ENCODE measurements around the gene KREMEN2. TPM values are rescaled to one million over a fixed set of nuclear protein-coding genes. Genes with fewer than 3 reads are reported as not detected.

KREMEN2 gene
- total and polyA plus RNA-seq, 9 of the 15 experiments (the other 6 are each of a cell fraction or from before 2014, with no cell fraction given), result 0.04 to 7.7 (median 1.5) TPM; not detected in 1

GRCh38 chr16:2926650-2926999, 37.5 kb upstream of the KREMEN2 start (continued):
- peak; percentile 55; the same call in 1 of the 2 replicates for TF ChIP-seq ZNF316 (IDR thresholded peaks at IDR 0.05)
- TF ChIP-seq ZBTB17 (CRISPR knock-in tag; IDR thresholded peaks at IDR 0.05), result no peak
- no peak for TF ChIP-seq LCOR (CRISPR knock-in tag; IDR thresholded peaks at IDR 0.05)
- peak in 1 of 2 experiments; percentile 15; a peak in 1 of 4 replicates for TF ChIP-seq NRF1 (conservative IDR thresholded peaks at IDR 0.05 in 1 of 2, IDR thresholded peaks at IDR 0.05 in 1 of 2)

DNA sequence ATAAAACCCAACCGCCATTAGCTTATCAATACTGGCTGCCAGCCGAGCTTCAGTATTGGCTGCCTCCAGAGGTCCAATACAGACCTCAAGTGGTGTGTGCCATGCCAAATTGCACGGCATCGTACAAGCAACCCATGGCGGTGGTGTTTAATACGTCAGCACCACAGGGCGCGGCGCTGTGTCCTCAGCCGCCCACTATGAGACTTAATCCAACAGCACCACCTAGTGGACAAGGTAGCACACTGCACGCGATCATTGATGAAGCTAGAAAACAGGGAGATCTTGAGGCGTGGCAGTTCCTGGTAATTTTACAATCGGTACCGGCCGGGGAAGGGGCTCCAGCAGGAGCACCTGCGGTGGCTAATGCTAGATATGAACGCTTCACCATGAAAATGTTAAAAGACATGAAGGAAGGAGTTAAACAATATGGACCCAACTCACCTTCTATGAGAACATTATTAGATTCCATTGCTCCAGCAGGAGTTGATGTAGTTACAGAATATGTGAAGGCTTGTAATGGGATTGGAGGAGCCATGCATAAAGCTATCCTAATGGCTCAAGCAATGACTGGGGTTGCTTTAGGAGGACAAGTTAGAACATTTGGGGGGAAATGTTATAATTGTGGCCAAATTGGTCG, 36.9 kb upstream of the KREMEN2 start:
- ChIA-PET CTCF (ENCODE audit: low intra/inter-chr PET ratio) (interaction anchor here (1.1 to 2.2 kb wide), 3 partner anchors 53 to 732 kb away, joined by 3 to 17 read pairs (median 12); no protein-coding TSS in a partner anchor), POLR2A (interaction anchor here (0.7 to 1.0 kb wide), 3 partner anchors 13 to 124 kb away, joined by 3 read pairs; partner anchors contain the start of gene FLYWCH1)
- Histone ChIP-seq H3K79me2 (ENCODE audit: control insufficient read depth, insufficient read depth, low read length) (no peaks in the 10 kb centered on the region), H3K36me3 (ENCODE audit: control insufficient read depth, insufficient read depth, low read length) (peaks cover 19% of the 10 kb centered on the region; the same call in 1 of the 3 replicates), H3K4me1 (replicated peaks in 1 of 2; ENCODE audit: control insufficient read depth in 2 of 2, insufficient read depth in 2 of 2, low read length in 2 of 2) (peaks cover 3 to 22% of the 10 kb centered on the region in 2 experiments; a peak in 3 of 5 replicates), H3K27ac (ENCODE audit: extremely low read depth, low read depth, low read length) (no peak overlapping the region), H4K20me1 (replicated peaks; ENCODE audit: control insufficient read depth, insufficient read depth, low read length) (no peaks in the 10 kb centered on the region), H3K4me3 (no peak overlapping the region), H2AFZ (ENCODE audit: low read depth, low read length) (peak overlapping the region; percentile 86), H3K9me1 (ENCODE audit: control insufficient read depth, insufficient read depth, low read length) (no peaks in the 10 kb centered on the region), H3K9ac (ENCODE audit: insufficient read depth in 1 of 2, low read depth in 2 of 2, low read length in 2 of 2) (no peak overlapping the region), H3K4me2 (ENCODE audit: insufficient read depth, low read length) (peak overlapping the region; percentile 65), H3K9me3 (replicated peaks; ENCODE audit: control insufficient read depth, insufficient read depth, low read depth, low read length) (no peaks in the 10 kb centered on the region), H3K27me3 (ENCODE audit: control insufficient read depth in 2 of 2, insufficient read depth in 2 of 2, low read length in 2 of 2) (no peaks in the 10 kb centered on the region)
- no TSS peak for BruUV-seq (replicated peaks)
- in situ Hi-C loops (cut with MboI) (loop anchor here (5.0 kb wide), 1 partner anchor 90 kb away; no protein-coding TSS in a partner anchor), intact Hi-C loops (cut with micrococcal nuclease) (loop anchor here (5.0 kb wide), 1 partner anchor 55 kb away; the partner anchor contains the start of gene PKMYT1)
- FAIRE-seq (peak; percentile 99), DNase-seq (ENCODE audit: extremely low read depth in 1 of 4, low spot score in 3 of 4) (peak; percentile 75 to 93 (median 78)), ATAC-seq (peak; percentile 98)
- WGBS (ENCODE audit: insufficient coverage, low coverage, missing lambda C conversion rate), result 6% methylated on average over 19 of the region's 19 CpGs
- TF ChIP-seq, protein P1, sequence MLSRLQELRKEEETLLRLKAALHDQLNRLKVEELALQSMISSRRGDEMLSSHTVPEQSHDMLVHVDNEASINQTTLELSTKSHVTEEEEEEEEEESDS (CRISPR knock-in tag; IDR thresholded peaks at IDR 0.05), result no peak
- TF ChIP-seq, protein P2, sequence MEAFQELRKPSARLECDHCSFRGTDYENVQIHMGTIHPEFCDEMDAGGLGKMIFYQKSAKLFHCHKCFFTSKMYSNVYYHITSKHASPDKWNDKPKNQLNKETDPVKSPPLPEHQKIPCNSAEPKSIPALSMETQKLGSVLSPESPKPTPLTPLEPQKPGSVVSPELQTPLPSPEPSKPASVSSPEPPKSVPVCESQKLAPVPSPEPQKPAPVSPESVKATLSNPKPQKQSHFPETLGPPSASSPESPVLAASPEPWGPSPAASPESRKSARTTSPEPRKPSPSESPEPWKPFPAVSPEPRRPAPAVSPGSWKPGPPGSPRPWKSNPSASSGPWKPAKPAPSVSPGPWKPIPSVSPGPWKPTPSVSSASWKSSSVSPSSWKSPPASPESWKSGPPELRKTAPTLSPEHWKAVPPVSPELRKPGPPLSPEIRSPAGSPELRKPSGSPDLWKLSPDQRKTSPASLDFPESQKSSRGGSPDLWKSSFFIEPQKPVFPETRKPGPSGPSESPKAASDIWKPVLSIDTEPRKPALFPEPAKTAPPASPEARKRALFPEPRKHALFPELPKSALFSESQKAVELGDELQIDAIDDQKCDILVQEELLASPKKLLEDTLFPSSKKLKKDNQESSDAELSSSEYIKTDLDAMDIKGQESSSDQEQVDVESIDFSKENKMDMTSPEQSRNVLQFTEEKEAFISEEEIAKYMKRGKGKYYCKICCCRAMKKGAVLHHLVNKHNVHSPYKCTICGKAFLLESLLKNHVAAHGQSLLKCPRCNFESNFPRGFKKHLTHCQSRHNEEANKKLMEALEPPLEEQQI (IDR thresholded peaks at IDR 0.05), result no peak
- TF ChIP-seq MECOM (CRISPR knock-in tag; IDR thresholded peaks at IDR 0.05), result no peak
- TF ChIP-seq, protein P3, sequence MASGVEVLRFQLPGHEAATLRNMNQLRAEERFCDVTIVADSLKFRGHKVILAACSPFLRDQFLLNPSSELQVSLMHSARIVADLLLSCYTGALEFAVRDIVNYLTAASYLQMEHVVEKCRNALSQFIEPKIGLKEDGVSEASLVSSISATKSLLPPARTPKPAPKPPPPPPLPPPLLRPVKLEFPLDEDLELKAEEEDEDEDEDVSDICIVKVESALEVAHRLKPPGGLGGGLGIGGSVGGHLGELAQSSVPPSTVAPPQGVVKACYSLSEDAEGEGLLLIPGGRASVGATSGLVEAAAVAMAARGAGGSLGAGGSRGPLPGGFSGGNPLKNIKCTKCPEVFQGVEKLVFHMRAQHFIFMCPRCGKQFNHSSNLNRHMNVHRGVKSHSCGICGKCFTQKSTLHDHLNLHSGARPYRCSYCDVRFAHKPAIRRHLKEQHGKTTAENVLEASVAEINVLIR (CRISPR knock-in tag; IDR thresholded peaks at IDR 0.05), result no peak
- TF ChIP-seq MEF2A (IDR thresholded peaks at IDR 0.05; ENCODE audit: control insufficient read depth, low read depth, low read length), result no peak
- TF ChIP-seq RFX5 (IDR thresholded peaks at IDR 0.05; ENCODE audit: low read depth, low read length), result no peak
- TF ChIP-seq JUND (IDR thresholded peaks at IDR 0.05; ENCODE audit: borderline replicate concordance, low read depth, low read length), result peak; percentile 39; the same call in 1 of the 2 replicates
- no peak; the same call in 2 of the 3 replicates for TF ChIP-seq JUND (tag; IDR thresholded peaks at IDR 0.05; ENCODE audit: borderline replicate concordance, low read depth, low read length)
- no peak for TF ChIP-seq HMGN3 (IDR thresholded peaks at IDR 0.05; ENCODE audit: borderline replicate concordance, extremely low read depth, insufficient read length, low read depth, low read length)
- TF ChIP-seq ZNF79 (CRISPR knock-in tag; IDR thresholded peaks at IDR 0.05; ENCODE audit: low read depth), result no peak

Data from K562 (cell line).